ENCODE results near the gene EXOSC9.
A peak's percentile ranks its signal among the peaks of the same experiment; 100 is the strongest.

GRCh38 chr4:121822796-121823504 is 21.8 kb downstream of the EXOSC9 start:
- TF ChIP-seq RBBP5 (IDR thresholded peaks at IDR 0.05; ENCODE audit: borderline replicate concordance, low read depth, low read length) (no peak), POLR2A (IDR thresholded peaks at IDR 0.05; ENCODE audit: control extremely low read depth in 1 of 2, low read depth in 2 of 2, low read length in 2 of 2) (peak in 1 of 2 experiments; percentile 2; a peak in 2 of 3 replicates), CTCF (IDR thresholded peaks at IDR 0.05; ENCODE audit: control extremely low read depth in 1 of 3, insufficient read depth in 1 of 3, low read depth in 1 of 3, low read length in 3 of 3) (peak in 1 of 3 experiments; percentile 9; a peak in 1 of 4 replicates), EP300 (IDR thresholded peaks at IDR 0.05; ENCODE audit: borderline replicate concordance in 1 of 2, low read depth in 2 of 2, low read length in 2 of 2) (no peak), BRCA1 (IDR thresholded peaks at IDR 0.05; ENCODE audit: low read depth, low read length) (no peak), SAP30 (IDR thresholded peaks at IDR 0.05; ENCODE audit: insufficient read depth, insufficient replicate concordance, low read length) (no peak), JUN (IDR thresholded peaks at IDR 0.05; ENCODE audit: low read depth, low read length) (no peak), SIX5 (IDR thresholded peaks at IDR 0.05; ENCODE audit: low read depth, low read length) (no peak), GABPA (IDR thresholded peaks at IDR 0.05; ENCODE audit: borderline replicate concordance, insufficient read depth, low read length) (no peak), CTBP2 (IDR thresholded peaks at IDR 0.05; ENCODE audit: borderline replicate concordance, insufficient read depth, insufficient read length, low read length) (no peak), RNF2 (IDR thresholded peaks at IDR 0.05; ENCODE audit: borderline replicate concordance, low read depth, low read length, missing control alignments, poor library complexity, severe bottlenecking) (no peak), TAF1 (IDR thresholded peaks at IDR 0.05; ENCODE audit: low read depth, low read length) (0 out of 2 replicates have a peak, but pooled peaks have one; percentile 43)

Measured in H1 (cell line).